Measurements from ENCODE around the gene RBL1.

DNA sequence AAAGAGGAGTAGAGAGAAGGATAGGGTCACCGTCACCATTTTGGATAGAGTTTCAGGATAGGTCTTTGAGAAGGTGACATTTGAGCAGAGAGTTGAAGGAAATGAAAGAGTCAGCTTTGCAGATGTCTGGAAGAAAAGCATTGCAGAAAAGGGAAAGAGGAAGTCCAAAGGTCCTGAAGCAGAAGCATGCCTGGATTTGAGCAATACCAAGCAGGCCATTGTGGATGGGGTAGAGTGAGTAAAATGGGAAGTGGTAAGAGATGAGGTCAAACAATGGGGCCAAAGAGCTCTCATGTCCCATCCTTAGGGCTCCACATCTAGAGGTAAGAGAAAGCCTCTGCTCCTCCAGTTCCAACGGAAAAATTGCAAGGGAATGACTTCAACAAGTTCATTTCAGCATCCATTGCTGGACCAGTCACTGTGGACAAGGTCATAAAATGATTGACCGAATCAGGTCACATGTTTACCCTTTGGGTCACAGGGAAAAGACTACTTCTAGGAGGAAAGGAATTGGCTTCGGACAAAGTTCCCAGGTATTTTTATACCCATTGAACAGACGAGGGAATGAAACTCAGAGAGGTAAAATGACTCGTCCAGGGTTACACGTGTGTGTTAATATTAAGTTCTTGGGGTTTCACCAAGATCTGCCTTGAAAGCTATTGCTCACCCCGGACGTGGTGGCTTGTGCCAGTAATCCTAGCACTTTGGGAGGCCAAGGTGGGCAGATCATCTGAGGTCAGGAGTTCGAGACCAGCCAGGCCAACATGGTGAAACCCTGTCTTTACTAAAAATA is 137.7 kb downstream of the RBL1 start:
- no peak for TF ChIP-seq RCOR1 (IDR thresholded peaks at IDR 0.05; ENCODE audit: insufficient replicate concordance, low read length)
- TF ChIP-seq, protein P1, sequence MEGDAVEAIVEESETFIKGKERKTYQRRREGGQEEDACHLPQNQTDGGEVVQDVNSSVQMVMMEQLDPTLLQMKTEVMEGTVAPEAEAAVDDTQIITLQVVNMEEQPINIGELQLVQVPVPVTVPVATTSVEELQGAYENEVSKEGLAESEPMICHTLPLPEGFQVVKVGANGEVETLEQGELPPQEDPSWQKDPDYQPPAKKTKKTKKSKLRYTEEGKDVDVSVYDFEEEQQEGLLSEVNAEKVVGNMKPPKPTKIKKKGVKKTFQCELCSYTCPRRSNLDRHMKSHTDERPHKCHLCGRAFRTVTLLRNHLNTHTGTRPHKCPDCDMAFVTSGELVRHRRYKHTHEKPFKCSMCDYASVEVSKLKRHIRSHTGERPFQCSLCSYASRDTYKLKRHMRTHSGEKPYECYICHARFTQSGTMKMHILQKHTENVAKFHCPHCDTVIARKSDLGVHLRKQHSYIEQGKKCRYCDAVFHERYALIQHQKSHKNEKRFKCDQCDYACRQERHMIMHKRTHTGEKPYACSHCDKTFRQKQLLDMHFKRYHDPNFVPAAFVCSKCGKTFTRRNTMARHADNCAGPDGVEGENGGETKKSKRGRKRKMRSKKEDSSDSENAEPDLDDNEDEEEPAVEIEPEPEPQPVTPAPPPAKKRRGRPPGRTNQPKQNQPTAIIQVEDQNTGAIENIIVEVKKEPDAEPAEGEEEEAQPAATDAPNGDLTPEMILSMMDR (conservative IDR thresholded peaks at IDR 0.05; ENCODE audit: low read depth, low read length) = no peak
- TF ChIP-seq CEBPB (IDR thresholded peaks at IDR 0.05; ENCODE audit: low read depth, low read length) = no peak
- no peak for TF ChIP-seq CHD1 (IDR thresholded peaks at IDR 0.05; ENCODE audit: low read depth, low read length)

All from IMR-90 (cell line).